Panc1 (cell line): ENCODE data around the gene DNAAF3. TPM values are rescaled to one million over a fixed set of nuclear protein-coding genes. Genes with fewer than 3 reads are reported as not detected.

Experiments
- ATAC-seq: fragments of 200-7000 bp; cut with Tn5 transposase; 2 replicates; pipeline ENCODE4 v1.9.1; 2020; ENCODE audit warnings: mild to moderate bottlenecking, moderate library complexity
- BruUV-seq: library from RNA; stranded (reverse); fragments of 400-500 nt; replicated peaks from 2 replicates; lab custom pipeline; 2021; lab: Mats Ljungman, UMichigan
- CTCF ChIA-PET: fragments of 300-600 bp; sonication (Branson Sonifier 250); formaldehyde crosslinking; loops from one replicate; lab custom pipeline; 2022; ENCODE audit warnings: antibody characterized with exemption; lab: Charles Lee
- POLR2A ChIA-PET: fragments of 300-600 bp; sonication (Branson Sonifier 250); formaldehyde crosslinking; loops from one replicate; lab custom pipeline; 2022; ENCODE audit warnings: antibody characterized with exemption; lab: Charles Lee
- DNase-seq: peaks from one replicate; pipeline ENCODE4 v3.0.0-alpha.2; 2010; ENCODE audit warnings: low read depth, low spot score
- H3K27ac ChIP-seq: 2 replicates; pipeline ENCODE4 v1.5.1; 2011; ENCODE audit warnings: mild to moderate bottlenecking, low read length, inconsistent platforms
- H3K27me3 ChIP-seq: fragments of 200-500 bp; sonication (Bioruptor generic); 2 replicates; pipeline ENCODE4 v1.6.0; 2014; ENCODE audit warnings: low read length, inconsistent platforms; ENCODE audit not compliant: control insufficient read depth, insufficient read depth
- H3K36me3 ChIP-seq: fragments of 200-500 bp; sonication (Bioruptor generic); 2 replicates; pipeline ENCODE4 v1.5.1; 2014; ENCODE audit warnings: inconsistent platforms, mild to moderate bottlenecking, low read length, moderate library complexity; ENCODE audit not compliant: control insufficient read depth, insufficient read depth
- H3K4me1 ChIP-seq: 2 replicates; pipeline ENCODE4 v1.5.1; 2011; ENCODE audit warnings: inconsistent platforms, mild to moderate bottlenecking, low read length, moderate library complexity; ENCODE audit not compliant: control insufficient read depth, insufficient read depth
- H3K4me3 ChIP-seq, 2 experiments: 2 replicates each; pipeline ENCODE4 v1.5.1; 2011 to 2012; ENCODE audit warnings: low read depth in 2 of 2, low read length in 2 of 2, mild to moderate bottlenecking in 2 of 2, inconsistent platforms in 1 of 2, moderate library complexity in 1 of 2
- H3K9me3 ChIP-seq: fragments of 200-500 bp; sonication (Bioruptor generic); 2 replicates; pipeline ENCODE4 v1.5.1; 2014; ENCODE audit warnings: low read depth, mild to moderate bottlenecking, inconsistent platforms, low read length, moderate library complexity; ENCODE audit not compliant: control insufficient read depth, insufficient read depth
- POLR2AphosphoS5 ChIP-seq: IDR thresholded peaks from 2 replicates; pipeline ENCODE4 v1.6.1; 2012; ENCODE audit warnings: mild to moderate bottlenecking, low read depth, low read length, moderate library complexity
- SIN3A ChIP-seq: IDR thresholded peaks from 2 replicates; pipeline ENCODE4 v1.6.1; 2012; ENCODE audit warnings: low read depth, mild to moderate bottlenecking, low read length, moderate library complexity, borderline replicate concordance; ENCODE audit not compliant: insufficient read depth
- TCF7L2 ChIP-seq: IDR thresholded peaks from 2 replicates; pipeline ENCODE4 v1.6.1; 2011; ENCODE audit warnings: mild to moderate bottlenecking, low read depth, low read length, inconsistent platforms
- in situ Hi-C: cut with HindIII; loops from 2 replicates; pipeline ENCODE4 v1.10.0; 2016; ENCODE audit warnings: low sequenced_read_pairs, low pct_unique_long_range_greater_than_20kb
- intact Hi-C: fragments of 100-400 bp; cut with micrococcal nuclease; formaldehyde crosslinking; loops from one replicate; pipeline ENCODE4 v1.10.0; 2022; ENCODE audit not compliant: unreplicated experiment
- total RNA-seq: library from RNA; stranded (reverse); gene quantifications from one replicate; pipeline ENCODE4 v1.2.1, GENCODE V29; 2021; ENCODE audit not compliant: unreplicated experiment
- TF ChIP-seq, protein P1 (sequence below): fragments of 450-650 bp; IDR thresholded peaks from 2 replicates; pipeline ENCODE4 v1.5.1; 2017; ENCODE audit warnings: mild to moderate bottlenecking
- TF ChIP-seq, protein P2 (sequence below), 2 experiments: IDR thresholded peaks; 2 replicates each; pipeline ENCODE4 v1.6.1; 2011 to 2012; ENCODE audit warnings: low read depth in 2 of 2, control low read depth in 1 of 2, low read length in 1 of 2, mild to moderate bottlenecking in 1 of 2, moderate library complexity in 1 of 2; ENCODE audit not compliant: insufficient read depth in 1 of 2

DNAAF3 gene
- total RNA-seq, 1 experiment from 2014 or later: 12.4 TPM

DNA sequence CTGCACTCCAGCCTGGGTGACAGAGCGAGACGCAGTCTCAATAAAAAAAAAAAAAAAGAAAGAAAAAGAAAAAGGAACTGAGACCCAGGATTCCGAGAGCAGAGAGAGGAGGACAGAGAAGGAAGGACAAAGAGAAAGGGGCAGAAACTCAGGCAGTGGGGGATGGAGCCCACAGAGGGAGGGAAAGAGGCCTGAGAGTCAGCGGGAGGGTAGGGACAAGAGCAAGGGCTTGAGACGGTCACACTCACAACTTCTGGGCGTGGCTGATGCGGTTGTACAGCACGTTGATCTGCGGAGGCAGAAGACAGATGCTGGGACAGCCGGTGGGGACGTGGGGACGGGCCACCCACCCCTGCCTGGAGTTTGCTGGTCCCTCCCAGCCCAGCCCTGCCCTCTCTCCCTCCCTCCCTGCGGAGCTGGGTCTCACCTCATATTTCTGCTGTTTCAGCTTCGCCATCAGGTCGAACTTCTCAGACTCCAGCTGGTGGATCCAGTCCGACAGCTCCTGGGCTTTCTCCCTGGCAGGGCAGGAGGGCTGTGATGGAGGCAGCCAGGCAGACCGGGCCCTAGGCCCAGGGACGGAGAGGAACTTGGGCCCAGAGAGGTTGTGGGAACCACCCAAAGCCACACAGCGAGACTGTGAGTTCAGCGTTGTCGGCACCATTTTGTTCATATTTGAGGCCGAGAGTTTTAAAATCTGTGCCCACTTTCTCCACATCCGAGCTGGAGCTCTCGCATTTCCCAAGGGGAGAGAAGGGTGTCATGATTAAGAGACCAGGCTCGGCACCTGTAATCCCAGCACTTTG is 32.6 kb downstream of the DNAAF3 start:
- DNase-seq: no peak

DNA sequence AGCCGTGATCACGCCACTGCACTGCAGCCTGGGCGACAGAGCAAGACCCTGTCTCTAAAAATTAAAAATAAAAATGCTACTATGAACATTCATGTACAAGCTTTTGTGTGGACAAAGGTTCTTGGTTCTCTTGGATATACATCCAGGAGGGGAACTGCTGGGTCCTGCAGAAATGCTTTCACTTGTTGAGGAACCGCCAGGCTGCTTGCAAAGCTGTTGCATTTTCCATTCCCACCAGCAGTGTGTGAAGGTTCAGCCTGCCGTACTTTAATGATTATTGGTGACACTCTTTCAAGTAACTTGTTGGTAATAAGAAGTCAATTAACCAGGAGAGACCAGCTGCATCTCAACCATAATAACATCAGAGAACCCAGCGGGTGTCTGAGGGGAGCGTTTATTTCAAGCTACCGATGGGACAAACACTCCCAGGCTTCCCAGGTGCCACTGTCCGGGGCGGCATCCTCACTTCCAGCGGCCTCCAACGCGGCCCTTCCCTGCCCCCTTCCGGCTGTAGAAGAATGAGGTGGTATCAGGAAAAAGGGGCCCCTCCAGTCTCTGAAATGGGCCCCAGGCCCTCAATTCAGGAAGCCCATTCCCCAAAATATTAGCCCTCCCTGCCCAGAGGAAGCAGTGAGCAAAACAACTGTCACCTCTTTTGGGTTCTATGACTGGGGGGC is 33.8 kb downstream of the DNAAF3 start:
- H3K4me1 ChIP-seq: peaks cover 3% of the 10 kb centered on the region; the same call in 1 of the 2 replicates
- no peaks in the 10 kb centered on the region for H3K27me3 ChIP-seq
- no peak for DNase-seq
- no peak overlapping the region for H3K27ac ChIP-seq
- TF ChIP-seq, protein P1, sequence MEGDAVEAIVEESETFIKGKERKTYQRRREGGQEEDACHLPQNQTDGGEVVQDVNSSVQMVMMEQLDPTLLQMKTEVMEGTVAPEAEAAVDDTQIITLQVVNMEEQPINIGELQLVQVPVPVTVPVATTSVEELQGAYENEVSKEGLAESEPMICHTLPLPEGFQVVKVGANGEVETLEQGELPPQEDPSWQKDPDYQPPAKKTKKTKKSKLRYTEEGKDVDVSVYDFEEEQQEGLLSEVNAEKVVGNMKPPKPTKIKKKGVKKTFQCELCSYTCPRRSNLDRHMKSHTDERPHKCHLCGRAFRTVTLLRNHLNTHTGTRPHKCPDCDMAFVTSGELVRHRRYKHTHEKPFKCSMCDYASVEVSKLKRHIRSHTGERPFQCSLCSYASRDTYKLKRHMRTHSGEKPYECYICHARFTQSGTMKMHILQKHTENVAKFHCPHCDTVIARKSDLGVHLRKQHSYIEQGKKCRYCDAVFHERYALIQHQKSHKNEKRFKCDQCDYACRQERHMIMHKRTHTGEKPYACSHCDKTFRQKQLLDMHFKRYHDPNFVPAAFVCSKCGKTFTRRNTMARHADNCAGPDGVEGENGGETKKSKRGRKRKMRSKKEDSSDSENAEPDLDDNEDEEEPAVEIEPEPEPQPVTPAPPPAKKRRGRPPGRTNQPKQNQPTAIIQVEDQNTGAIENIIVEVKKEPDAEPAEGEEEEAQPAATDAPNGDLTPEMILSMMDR: no peak
- TF ChIP-seq TCF7L2 (no peak), SIN3A (no peak), POLR2AphosphoS5 (no peak)
- TF ChIP-seq, protein P2, sequence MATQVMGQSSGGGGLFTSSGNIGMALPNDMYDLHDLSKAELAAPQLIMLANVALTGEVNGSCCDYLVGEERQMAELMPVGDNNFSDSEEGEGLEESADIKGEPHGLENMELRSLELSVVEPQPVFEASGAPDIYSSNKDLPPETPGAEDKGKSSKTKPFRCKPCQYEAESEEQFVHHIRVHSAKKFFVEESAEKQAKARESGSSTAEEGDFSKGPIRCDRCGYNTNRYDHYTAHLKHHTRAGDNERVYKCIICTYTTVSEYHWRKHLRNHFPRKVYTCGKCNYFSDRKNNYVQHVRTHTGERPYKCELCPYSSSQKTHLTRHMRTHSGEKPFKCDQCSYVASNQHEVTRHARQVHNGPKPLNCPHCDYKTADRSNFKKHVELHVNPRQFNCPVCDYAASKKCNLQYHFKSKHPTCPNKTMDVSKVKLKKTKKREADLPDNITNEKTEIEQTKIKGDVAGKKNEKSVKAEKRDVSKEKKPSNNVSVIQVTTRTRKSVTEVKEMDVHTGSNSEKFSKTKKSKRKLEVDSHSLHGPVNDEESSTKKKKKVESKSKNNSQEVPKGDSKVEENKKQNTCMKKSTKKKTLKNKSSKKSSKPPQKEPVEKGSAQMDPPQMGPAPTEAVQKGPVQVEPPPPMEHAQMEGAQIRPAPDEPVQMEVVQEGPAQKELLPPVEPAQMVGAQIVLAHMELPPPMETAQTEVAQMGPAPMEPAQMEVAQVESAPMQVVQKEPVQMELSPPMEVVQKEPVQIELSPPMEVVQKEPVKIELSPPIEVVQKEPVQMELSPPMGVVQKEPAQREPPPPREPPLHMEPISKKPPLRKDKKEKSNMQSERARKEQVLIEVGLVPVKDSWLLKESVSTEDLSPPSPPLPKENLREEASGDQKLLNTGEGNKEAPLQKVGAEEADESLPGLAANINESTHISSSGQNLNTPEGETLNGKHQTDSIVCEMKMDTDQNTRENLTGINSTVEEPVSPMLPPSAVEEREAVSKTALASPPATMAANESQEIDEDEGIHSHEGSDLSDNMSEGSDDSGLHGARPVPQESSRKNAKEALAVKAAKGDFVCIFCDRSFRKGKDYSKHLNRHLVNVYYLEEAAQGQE (IDR thresholded peaks at IDR 0.05; ENCODE audit: insufficient read depth in 1 of 2, low read depth in 2 of 2, low read length in 1 of 2): no peak
- no TSS peak for BruUV-seq
- intact Hi-C loops (no loop called here), in situ Hi-C loops (no loop called here)
- ATAC-seq: no peak; the same call in 1 of the 2 replicates
- no peak overlapping the region for H3K4me3 ChIP-seq
- CTCF ChIA-PET: no interaction called here
- H3K9me3 ChIP-seq: no peaks in the 10 kb centered on the region
- H3K36me3 ChIP-seq: no peaks in the 10 kb centered on the region
- POLR2A ChIA-PET: no interaction called here

More for the DNA sequence above, 32.6 kb downstream of the DNAAF3 start:
- CTCF ChIA-PET: no interaction called here
- BruUV-seq: no TSS peak
- H3K4me3 ChIP-seq: no peak overlapping the region
- POLR2A ChIA-PET: no interaction called here
- peaks cover 3% of the 10 kb centered on the region; the same call in 1 of the 2 replicates for H3K4me1 ChIP-seq
- no peak for ATAC-seq
- in situ Hi-C loops (no loop called here), intact Hi-C loops (no loop called here)
- TF ChIP-seq TCF7L2: no peak
- TF ChIP-seq SIN3A: no peak
- no peak for TF ChIP-seq POLR2AphosphoS5
- TF ChIP-seq, protein P2 (IDR thresholded peaks at IDR 0.05; ENCODE audit: insufficient read depth in 1 of 2, low read depth in 2 of 2, low read length in 1 of 2): no peak
- TF ChIP-seq, protein P1: no peak
- no peaks in the 10 kb centered on the region for H3K36me3 ChIP-seq
- H3K27me3 ChIP-seq: no peaks in the 10 kb centered on the region
- no peak overlapping the region for H3K27ac ChIP-seq
- H3K9me3 ChIP-seq: no peaks in the 10 kb centered on the region
